ENCODE results near the gene NDUFS7.

The NDUFS7 gene

DNA sequence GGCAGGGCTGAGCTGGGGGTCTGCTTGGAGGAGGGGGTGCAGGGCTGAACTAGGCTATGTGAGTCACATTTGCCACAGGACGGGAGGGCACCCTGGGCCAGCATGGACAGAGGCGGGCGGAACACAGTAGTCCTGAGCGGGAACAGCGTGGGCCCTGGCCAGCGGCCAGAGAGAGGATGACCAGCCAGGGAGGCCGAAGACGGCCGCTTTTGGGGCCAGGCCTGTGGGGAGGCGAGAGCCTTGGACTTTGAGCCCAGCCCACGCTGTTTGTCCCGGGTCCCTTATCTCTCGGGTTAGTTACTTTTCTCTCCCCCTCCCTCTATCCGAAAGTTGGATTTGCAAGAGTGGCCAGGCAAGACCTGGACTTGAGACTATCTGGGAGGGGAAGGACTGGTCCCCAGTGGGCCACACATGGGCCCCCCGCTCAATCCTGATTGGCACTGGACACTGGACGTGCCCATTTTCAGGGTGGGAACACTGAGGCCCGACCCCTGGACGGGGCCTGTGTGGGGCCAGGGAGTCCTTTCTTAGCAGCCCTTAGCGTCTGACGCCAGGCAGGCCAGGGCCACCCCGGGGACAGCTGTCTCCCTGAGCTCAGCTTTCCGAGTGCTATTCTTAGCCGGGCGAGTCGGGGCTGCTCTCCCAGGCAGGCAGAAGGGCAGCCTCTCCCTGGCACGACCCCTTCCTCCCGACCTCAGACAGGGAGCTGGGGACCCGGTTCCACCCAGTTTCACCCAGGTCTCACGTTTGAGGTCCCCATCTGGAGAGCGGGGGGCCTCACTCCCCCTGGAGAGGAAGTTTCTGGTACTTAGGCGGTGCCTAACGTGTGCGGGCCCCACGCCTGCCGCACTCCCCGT lies 16.8 kb downstream of the NDUFS7 start:
- no peak for DNase-seq (ENCODE audit: low read depth in 3 of 3)

GRCh38 chr19:1401138-1401888 lies 17.6 kb downstream of the NDUFS7 start, which contains the start of gene GAMT:
GAMT (minus strand) TSS chr19:1401542; CDS start chr19:1401476, 66 bp downstream.
- peak in 1 of 3 donors; percentile 64 for DNase-seq (ENCODE audit: low read depth in 3 of 3)

DNA sequence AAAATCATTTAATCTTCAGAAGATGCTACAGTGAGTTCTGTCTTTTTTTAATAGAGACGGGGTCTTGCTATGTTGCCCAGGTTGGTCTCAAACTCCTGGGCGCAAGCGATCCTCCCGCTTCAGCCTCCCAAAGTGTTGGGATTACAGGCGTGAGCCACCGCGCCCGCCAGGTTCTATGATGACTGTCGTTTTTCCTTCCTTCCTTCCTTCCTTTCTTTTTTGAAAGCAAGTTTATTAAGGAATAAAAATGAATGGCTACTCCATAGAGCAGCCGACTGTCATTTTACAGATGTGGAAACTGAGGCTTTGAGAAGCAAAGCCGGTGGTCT lies 18.1 kb downstream of the NDUFS7 start:
- DNase-seq (ENCODE audit: low read depth in 3 of 3): no peak

DNA sequence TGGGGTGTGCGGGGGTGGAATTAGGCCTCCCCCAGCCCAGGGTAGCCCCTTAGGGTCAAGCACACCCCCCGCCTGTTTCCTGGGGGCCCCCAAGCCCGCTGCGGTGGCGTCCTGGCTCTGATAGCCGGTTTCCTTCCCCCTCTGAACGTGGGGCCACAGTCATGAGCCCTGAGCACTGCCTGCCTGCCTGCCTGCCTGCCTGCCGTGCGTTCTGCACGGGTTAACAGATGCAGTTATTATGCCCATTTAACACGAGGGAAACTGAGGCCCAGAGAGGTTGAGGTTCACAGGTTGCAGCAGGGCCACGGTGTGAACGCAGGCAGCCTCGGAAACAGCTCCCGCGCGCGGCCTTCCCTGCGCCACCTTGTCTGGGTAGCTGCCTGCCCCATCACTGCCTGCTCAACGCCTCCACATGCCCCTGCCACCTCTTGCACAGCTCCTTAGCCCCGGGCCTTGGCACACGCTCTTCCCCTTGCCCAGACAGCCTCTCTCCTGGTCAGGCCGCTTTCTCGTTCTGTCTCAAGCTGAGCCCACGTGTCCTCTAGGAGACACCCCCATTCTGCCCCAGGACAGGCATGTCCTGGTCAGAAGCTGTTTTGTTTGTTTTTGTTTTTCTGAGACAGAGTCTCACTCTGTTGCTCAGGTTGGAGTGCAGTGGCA lies 18.8 kb downstream of the NDUFS7 start:
- no peak for DNase-seq (ENCODE audit: low read depth in 3 of 3)

- DNase-seq (ENCODE audit: low read depth in 3 of 3): peak; percentile 97 to 98 (median 97)
Measured at GRCh38 chr19:1406774-1407527, 23.2 kb downstream of the NDUFS7 start.

DNA sequence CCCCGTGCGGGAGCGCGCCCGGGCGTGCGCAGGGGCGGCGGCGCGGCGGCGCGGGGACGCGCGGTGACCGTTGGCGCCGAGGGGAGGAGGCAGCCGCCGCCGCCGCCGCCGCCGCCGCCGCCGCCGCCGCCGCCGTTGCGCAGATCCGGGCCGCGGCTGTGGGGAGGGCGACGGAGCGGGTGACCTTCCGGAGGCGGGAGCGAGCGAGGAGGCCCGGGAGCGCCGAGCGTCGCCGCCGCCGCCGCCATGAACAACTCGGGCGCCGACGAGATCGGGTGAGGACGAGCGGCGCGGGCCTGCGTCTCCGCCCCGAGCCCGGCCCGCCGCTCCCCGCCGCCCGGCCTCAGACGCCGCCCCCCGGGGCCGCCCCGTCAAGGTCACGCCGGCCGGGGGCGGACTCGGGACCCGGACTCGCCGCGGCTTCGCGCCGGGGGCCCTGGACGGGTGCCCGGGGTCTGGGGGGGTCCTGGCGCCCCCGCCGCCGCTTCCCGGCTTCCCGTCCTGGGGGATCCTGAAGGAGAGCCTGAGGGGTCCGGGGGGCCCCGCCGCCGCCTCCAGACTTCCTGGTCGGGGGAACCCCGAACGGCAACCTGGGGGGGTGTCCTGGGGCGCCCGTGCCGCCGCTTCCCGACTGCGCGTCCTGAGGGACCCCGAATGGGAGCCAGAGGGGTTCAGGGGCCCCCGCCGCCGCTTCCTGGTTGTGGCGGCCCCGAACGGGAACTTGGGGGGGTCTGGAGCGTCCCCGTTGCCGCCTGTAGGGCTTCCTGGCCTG lies 24.0 kb downstream of the NDUFS7 start, which contains the start of gene DAZAP1:
DAZAP1 (plus strand) TSS at position 59 of the 772 bp plus-strand sequence; CDS start at position 247, 188 bp downstream.
- no peak for DNase-seq (ENCODE audit: low read depth in 3 of 3)

DNA sequence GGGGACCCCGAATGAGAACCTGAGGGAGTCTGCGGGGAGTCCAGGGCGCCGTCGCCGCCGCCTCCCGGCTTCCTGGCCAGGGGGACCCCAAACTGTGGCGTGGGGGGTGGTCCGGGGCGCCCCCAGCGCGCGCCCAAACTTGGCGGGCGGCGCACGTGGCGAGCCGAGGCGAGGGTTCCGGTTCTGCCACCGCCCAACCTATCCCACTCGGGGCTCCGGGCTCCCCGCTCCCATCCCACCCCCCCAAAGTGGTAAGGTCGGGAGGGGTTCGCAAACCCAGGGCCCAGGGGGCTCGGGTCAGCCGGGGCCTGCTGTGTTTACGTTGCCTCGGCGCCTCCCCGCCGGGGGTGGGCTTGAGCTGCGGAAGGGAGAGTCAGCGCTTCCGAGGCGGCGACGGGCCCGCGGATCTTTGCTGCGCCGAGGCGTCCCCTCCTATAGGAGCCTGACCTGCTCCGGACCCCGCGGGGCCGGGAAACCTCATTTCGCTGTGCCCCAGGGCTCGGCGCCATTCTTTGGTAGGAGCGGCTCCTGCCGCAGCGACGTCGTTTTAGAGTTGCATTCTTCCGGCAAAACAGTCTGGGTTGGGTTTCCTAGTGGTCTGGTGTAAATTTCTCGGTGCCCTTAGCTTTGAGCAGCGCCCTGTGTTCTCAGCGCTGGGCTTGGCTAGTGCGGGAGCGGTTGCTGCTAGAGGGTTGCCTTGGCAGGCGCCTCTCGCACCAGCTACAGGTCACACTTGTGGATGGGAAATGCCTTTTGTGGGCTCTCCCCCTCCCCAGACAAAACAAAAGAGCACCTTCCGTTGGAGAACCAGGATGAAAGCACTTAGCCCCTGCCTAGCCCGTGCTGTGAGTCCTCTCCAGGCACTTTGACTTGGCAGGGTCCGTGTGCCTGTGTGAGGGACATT lies 24.8 kb downstream of the NDUFS7 start:
- DNase-seq (ENCODE audit: low read depth in 3 of 3): peak in 2 of 3 donors; percentile 20 to 40

DNA sequence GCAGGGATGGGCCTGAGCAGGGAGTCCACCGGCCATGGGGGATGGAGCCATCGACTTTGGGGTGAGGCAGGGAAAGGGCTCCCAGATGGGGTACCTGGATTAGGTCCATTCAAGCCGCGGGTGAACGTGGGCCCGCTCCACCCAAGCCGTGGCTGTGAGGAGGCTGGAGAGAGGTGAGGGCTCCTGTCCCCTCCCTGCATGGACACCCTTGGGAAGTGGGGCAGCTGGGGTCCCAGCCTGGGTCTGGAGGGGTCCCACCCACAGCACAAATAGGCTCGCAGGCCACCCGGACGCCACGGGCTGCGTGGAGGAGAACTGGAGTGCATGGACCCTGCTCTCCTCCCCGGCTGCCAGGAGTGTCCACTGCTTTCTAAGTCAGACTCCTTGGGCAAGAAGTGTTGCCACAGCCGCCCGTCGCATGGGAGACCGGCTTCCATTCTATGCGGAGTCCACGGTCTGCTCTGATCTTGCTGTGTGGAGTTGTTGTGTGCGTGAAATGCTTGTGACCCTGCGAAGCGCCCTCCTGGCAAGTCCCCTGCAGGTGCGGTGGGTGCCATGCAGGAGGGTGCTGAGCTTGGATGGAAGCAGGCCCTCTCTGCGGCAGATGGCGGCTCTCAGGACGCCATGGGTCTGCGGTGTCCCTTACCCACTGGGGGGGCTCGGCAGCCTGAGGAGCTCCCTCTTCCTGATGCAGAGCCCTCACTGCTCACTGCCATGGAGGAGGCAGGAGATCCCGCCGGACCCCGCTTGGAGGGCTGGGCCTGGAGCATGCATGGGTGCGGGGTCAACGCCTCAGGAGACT lies 25.7 kb downstream of the NDUFS7 start:
- no peak for DNase-seq (ENCODE audit: low read depth in 3 of 3)

DNA sequence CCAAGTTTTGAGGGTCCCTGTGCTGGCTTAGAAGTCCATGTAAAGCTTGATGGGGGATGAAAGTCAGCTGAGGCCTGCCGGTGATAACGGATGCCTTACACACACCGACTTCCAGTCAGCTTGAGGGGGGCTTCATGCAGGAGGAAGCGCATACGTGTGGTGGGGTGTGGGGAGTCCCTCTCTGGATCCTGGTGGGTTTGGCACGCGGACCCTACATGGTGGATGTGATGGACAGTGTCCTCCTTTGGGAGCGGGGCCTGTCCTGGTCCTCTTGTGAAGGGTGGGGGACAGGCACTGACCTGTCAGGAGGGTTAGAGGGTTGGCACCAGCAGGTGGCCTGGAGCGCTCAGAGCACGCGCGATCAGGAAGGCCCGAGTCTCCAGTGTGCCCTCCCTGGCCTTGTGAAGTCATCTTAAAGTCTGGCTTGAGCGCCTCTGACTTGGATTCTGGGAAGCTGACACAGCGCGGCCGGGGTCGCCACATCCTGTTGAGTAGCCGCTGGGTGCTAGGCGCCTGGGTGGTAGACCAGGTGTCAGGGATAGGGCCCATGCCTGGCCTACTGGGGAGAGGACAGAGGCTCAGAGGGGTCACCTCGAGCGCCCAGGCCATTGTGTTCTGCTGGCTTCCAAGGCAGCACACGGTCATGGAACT lies 26.6 kb downstream of the NDUFS7 start:
- DNase-seq (ENCODE audit: low read depth in 3 of 3): no peak

GRCh38 chr19:1410789-1411188 lies 27.1 kb downstream of the NDUFS7 start:
- no peak for DNase-seq (ENCODE audit: low read depth in 3 of 3)

DNA sequence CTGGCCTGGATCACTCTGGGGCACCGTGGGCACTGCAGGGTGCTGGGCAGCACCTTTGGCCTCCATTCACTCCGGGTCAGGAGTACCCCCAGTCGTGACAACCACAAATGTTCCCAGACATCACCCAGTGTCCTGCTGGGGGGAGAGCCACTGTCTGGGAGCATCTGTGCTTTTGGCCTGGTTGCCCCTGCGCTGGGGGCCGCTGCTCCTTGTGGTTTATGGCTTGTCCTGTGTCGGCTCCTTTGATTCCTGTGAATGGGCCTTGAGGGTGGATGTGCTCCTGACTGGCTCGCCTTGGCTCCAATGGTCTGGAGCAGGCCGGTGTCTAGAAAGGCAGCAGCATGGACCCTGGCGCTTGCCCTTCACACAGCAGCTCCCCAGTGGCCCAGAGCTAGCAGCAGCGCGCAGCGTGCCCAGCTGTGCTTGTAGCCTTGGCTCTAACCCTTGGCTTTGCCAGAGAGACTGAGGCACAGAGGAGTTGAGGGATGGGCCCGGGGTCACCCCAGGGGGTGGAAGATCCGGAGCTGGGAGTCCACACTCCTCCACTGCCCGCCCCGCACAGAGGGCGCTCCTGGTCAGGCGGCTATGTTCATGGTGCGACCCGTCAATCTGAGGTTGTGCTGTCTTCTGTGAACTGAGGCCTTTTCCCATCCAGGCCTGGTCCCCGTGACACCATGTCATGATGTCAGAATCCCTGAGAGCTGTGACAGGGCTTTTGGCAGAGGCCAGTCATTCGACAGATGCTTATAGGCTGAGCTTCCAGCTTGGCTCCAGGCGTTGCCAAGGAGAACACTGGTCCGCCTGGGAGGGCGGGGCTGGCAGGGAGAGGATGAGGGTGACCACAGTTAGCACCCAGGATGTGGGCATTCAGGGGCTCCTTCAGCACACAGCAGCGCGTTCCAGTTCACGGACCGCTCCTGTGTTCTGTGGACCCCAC lies 27.8 kb downstream of the NDUFS7 start:
- no peak for DNase-seq (ENCODE audit: low read depth in 3 of 3)

DNA sequence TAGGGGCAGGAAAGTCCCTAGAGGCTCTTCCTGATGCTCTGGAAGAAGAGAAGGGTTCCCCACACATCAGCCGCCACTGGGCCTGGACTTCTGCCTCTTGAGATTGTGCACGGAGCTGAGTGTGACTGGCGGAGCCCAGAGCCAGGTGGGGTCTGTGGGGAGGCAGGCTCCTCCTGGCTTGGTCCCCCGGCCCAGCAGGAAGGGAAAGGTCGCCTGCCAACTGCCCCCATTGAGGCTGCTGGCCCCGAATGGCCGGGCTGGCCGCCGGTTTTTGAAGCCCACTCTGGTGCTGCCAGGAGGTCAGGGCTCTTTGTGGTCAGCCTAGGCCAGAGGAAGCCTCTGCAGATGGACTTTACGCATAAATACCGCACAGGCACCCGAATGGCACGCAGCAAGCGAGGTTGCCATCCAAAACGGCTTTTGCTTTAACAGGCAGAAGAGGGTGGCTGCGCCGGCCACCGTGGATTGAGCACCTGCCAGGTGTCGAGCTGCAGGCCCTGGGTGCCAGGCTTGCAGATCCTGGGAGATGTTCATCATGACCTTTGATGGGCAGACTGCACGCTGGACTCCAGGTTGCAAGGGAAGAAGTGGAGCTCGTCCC lies 28.7 kb downstream of the NDUFS7 start:
- no peak for DNase-seq (ENCODE audit: low read depth in 3 of 3)

DNA sequence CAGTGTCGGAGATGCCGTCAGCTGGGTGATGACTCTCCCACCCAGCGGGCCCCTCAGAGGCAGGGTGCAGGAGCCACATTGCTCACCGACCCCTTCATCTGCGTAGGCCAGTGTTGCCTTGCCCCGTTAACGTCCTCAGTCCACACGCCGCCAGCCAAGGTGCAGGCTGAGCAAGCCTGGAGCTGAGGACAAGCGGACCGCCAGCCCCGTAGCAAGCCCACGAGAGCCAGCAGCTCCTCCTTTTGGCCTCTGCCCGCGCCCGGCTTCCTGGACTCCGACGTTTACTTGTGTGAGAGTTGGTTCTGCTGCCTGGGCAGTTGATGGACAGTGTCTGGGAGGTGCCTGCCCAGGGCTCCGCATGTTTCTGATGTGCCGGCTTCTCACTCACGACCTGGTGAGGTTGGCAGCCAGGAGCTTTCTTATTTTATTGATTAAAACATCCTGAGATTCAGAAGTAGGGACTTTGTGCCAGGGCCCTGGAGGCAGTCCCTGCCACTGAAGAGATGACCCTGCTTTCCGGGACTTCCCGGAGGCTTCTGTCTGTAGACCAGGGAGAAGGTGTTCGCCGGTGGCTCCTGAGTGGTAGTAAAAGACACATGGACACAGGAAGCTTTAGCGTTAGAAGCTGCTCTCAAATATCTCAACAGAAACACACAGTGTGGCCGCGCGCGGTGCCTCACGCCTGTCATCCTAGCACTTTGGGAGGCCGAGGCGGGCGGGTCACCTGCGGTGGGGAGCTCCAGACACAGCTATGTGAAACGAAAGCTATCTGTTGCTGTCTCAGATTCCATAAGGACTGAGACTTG lies 29.5 kb downstream of the NDUFS7 start:
- DNase-seq (ENCODE audit: low read depth in 3 of 3): no peak

GRCh38 chr19:1416014-1416841 lies 32.5 kb downstream of the NDUFS7 start:
- no peak for DNase-seq (ENCODE audit: low read depth in 3 of 3)

- no peak for DNase-seq (ENCODE audit: low read depth in 3 of 3)
Measured at GRCh38 chr19:1417145-1417544, 33.4 kb downstream of the NDUFS7 start.

Data from stimulated activated CD4-positive, alpha-beta T cell treated with anti-CD3 and anti-CD28 coated beads, TNF-alpha, amount 100 ng/mL, for 48 hours (primary cell).